Anterior cingulate cortex (tissue), 58 donors: ENCODE measurements around the gene CFC1.
"Not testable (repeated sequence)": the region's sequence is repeated elsewhere in the genome, so short reads cannot be mapped to it uniquely, and the experiment has no call there.

Source experiments
- DNase-seq, 58 donors: peaks; one replicate each; lab custom pipeline; 2025; lab: John Stamatoyannopoulos, UW

Gene CFC1

DNA sequence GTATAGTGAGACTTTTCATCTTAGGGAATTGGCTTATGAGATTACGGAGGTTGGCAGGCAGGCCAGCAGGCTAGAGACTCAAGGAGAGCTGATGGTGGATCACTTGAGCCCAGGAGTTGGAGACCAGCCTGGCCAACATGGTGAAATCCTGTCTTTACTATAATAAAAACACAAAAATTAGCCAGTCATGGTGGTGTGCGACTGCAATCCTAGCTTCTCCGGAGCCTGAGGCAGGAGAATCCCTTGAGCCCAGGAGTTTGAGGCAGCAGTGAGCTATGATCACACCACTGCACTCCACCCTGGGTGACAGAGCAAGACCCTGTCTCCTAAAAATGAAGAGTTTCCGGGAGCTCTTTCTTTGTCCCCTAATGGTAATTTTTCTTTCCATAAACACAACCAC, 14.6 kb downstream of the CFC1 start:
- DNase-seq, result not testable (repeated sequence)

DNA sequence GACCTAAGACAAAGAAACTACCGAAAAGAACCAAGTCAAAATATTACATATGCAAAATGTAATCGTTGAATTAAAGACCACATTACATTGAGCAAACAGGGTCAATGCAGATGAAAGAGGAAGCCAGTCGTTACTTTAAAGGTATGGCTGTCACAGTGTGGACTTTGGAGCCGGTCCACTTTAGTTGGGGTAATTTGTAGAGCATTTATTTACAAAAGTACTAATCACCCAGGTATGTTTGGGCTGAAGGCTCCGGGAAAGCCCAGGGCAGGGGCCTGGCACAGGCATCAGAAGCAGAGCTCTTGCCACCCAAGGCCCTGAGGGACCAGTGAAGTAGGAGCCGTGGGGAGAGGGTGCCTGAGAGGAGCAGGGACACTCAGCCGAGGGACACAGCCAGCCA, 15.8 kb downstream of the CFC1 start:
- DNase-seq, result not testable (repeated sequence)

DNA sequence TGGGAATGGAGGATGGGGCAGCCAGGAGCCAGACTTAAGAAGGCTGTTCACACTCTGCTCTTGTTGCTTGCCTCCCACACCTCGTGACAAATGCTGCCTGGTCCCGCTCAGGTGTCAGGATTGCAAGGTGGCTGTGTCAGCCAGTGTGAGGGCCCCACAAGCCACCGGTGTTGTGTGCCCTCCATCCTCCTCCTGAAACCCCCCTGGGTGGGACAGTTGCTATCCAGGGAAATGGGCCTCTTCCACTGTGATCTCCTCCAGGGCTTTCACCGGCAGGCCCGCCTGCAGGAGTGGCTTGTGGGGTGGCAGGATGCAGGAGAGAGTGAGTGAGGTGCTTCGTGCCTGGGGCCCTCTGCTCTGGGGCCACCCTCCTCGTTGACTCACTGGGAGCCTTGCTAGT, 16.4 kb downstream of the CFC1 start:
- not testable (repeated sequence) for DNase-seq

DNA sequence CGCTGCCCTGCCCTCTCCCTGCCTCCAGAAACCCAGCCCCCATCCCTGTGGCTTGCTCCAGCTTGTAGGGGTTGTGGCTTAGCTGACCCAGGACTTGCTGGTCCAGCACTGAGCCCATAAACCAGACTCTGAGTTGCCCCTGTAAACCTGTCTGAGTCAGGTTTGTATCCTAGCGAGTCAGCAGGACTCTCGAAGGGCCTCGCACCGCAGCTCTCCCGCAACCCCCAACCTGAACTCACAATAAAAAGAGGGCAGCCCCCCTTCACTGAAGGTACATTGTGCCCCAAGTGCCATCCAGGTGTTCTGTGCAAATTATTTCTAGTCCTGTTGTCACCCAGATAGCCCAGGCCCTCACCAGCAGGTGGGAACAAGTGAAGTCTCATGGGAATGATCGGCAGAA, 17.9 kb downstream of the CFC1 start:
- DNase-seq, result not testable (repeated sequence)

DNA sequence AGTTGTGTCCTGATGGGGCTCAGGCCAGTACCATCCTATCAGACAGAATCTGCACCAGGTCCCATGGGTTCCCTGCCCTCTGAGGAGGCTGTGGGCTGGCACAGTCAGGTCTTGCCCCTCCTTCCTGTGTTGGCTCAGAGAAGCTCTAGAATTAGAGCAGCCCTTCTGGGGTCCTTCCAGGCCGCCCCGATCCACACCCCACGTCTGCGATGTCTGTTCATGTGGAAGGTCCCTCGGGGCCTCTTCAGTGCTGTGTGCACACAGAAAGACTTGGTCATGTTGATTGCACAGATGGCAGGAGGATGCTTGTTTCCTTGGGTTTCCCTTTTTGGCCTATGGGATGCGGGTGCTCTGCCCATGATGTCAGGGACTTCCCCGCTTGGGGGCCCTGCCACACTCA, 20.3 kb downstream of the CFC1 start:
- not testable (repeated sequence) for DNase-seq

DNA sequence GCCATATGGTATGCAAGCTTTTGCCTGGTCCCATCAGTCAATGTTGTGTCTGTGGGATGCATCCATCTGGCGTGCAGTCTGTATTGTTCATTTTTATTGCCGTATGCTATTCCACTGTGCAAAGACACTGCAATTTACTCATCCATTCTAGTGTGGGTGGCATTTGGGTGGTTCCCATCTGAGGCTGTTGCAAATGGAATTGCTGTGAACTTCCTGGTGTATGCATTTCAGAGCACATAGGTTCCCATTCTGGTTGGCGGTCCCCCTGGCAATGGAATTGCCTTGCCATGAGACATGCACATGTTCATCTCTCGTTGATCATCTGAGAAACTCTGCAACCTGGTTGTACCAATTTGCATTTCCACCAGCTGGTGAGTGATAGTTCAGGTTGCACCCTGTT, 21.8 kb downstream of the CFC1 start:
- DNase-seq, result not testable (repeated sequence)

- DNase-seq, result not testable (repeated sequence)
Measured at GRCh38 chr2:130576209-130576784, 23.1 kb downstream of the CFC1 start.

DNA sequence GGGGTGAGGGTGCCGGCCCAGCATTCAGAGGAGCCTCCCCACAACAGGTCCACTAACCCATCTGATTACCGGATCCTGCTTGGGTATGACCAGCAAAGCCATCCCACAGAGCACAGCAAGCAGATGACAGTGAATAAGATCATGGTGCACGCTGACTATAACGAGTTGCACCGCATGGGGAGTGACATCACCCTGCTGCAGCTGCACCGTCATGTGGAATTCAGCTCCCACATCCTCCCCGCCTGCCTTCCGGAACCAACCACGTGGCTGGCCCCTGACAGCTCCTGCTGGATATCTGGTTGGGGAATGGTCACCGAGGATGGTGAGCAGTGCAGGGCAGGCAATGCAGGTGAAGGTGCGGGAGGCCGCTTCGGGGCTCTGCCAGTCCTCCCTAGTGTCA, 25.1 kb downstream of the CFC1 start:
- not testable (repeated sequence) for DNase-seq

DNA sequence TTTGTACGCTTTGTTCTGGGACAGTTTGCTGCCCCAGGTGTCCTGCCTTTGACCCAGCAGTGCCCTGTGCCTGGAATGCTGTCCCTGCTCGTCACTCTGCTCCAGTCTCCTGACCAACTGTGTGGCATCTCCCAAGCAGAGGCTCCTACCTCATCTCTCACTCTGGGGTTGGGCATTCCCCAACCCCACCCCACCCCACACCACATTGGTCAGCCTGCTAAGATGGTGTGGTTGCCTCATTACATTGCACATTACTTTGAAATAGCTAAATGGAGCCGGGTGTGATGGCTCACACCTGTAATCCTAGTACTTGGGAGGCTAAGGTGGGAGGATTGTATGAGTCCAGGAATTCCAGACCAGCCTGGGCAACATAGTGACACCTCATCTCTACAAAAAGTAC, 27.4 kb downstream of the CFC1 start:
- not testable (repeated sequence) for DNase-seq

GRCh38 chr2:130566165-130566564, 33.2 kb downstream of the CFC1 start:
- DNase-seq, result not testable (repeated sequence)

DNA sequence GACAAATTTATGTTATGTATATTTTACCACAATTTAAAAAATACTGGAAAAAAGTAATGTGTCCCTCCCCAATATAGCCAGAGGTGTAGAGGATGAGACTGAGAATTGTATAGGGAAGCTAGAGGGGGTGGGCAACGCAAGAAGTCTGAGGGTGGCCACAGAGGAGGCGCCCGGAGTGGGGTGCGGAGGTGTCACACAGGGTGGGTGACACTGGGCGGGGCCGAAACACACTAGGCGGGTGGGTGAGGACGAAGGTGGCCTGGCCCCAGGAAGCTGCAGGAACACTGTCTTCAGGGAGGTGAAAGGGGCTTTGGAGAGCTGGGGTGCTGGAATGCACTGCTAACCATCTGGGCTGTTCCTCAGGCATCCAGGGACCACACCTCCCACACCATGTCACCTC, 42.9 kb downstream of the CFC1 start:
- not testable (repeated sequence) for DNase-seq

- not testable (repeated sequence) for DNase-seq
Measured at GRCh38 chr2:130554178-130554577, 45.2 kb downstream of the CFC1 start.

- not testable (repeated sequence) for DNase-seq
Measured at GRCh38 chr2:130549475-130549874, 49.9 kb downstream of the CFC1 start.

GRCh38 chr2:130548418-130548817, 51.0 kb downstream of the CFC1 start:
- not testable (repeated sequence) for DNase-seq

- not testable (repeated sequence) for DNase-seq
Measured at GRCh38 chr2:130544978-130545377, 54.4 kb downstream of the CFC1 start.

- DNase-seq, result not testable (repeated sequence)
Measured at GRCh38 chr2:130543785-130544528, 55.4 kb downstream of the CFC1 start.

- DNase-seq, result not testable (repeated sequence)
Measured at GRCh38 chr2:130542789-130543188, 56.6 kb downstream of the CFC1 start.
